ENCODE data around the gene SMURF2. TPM values are rescaled to one million over a fixed set of nuclear protein-coding genes. Genes with fewer than 3 reads are reported as not detected.

Gene SMURF2
- total RNA-seq, 1 experiment from 2014 or later = 8.0 TPM

- H3K36me3 ChIP-seq (ENCODE audit: insufficient read depth, low read length) = peaks cover 69% of the 10 kb centered on the region; the same call in 1 of the 2 replicates
- no peak overlapping the region for H3K4me2 ChIP-seq (ENCODE audit: low read depth, low read length, poor library complexity, severe bottlenecking)
- H3K9ac ChIP-seq (ENCODE audit: low read length) = no peak overlapping the region
- no peak for DNase-seq
- peaks cover 60% of the 10 kb centered on the region for H3K79me2 ChIP-seq (ENCODE audit: low read length)
- H3K9me2 ChIP-seq (replicated peaks; ENCODE audit: insufficient read depth, low read length) = no peaks in the 10 kb centered on the region
- peaks cover 24% of the 10 kb centered on the region for H3K4me1 ChIP-seq (ENCODE audit: low read length)
- no peaks in the 10 kb centered on the region for H4K20me1 ChIP-seq (ENCODE audit: insufficient read depth, low read depth, low read length)
- no peaks in the 10 kb centered on the region for H3K9me3 ChIP-seq (ENCODE audit: low read length)
- H3K4me3 ChIP-seq (ENCODE audit: low read length) = no peak overlapping the region
- H2AFZ ChIP-seq (ENCODE audit: low read length) = no peak overlapping the region
- no peaks in the 10 kb centered on the region for H3K27me3 ChIP-seq (ENCODE audit: low read length)
- H3K27ac ChIP-seq (ENCODE audit: low read length) = no peak overlapping the region
Observed at GRCh38 chr17:64515829-64516228, 146.3 kb downstream of the SMURF2 start.

- peak; percentile 49 for DNase-seq
Observed at GRCh38 chr17:64515419-64515818, 146.7 kb downstream of the SMURF2 start.

GRCh38 chr17:64509179-64509578 lies 152.9 kb downstream of the SMURF2 start:
- Histone ChIP-seq H3K36me3 (ENCODE audit: insufficient read depth, low read length) (peaks cover 47% of the 10 kb centered on the region), H4K20me1 (ENCODE audit: insufficient read depth, low read depth, low read length) (peaks cover 35% of the 10 kb centered on the region), H3K9me3 (ENCODE audit: low read length) (no peaks in the 10 kb centered on the region), H3K27me3 (ENCODE audit: low read length) (no peaks in the 10 kb centered on the region), H3K9me2 (replicated peaks; ENCODE audit: insufficient read depth, low read length) (no peaks in the 10 kb centered on the region), H3K4me2 (ENCODE audit: low read depth, low read length, poor library complexity, severe bottlenecking) (no peak overlapping the region), H3K9ac (ENCODE audit: low read length) (no peak overlapping the region), H3K27ac (ENCODE audit: low read length) (no peak overlapping the region), H3K79me2 (ENCODE audit: low read length) (peaks cover 72% of the 10 kb centered on the region), H3K4me1 (ENCODE audit: low read length) (peaks cover 28% of the 10 kb centered on the region), H2AFZ (ENCODE audit: low read length) (no peak overlapping the region), H3K4me3 (ENCODE audit: low read length) (no peak overlapping the region)
- DNase-seq = no peak

More at GRCh38 chr17:64515419-64515818, 146.7 kb downstream of the SMURF2 start:
- no peak overlapping the region for H3K4me2 ChIP-seq (ENCODE audit: low read depth, low read length, poor library complexity, severe bottlenecking)
- H3K9ac ChIP-seq (ENCODE audit: low read length) = no peak overlapping the region
- peaks cover 24% of the 10 kb centered on the region for H3K4me1 ChIP-seq (ENCODE audit: low read length)
- no peak overlapping the region for H3K4me3 ChIP-seq (ENCODE audit: low read length)
- H3K9me3 ChIP-seq (ENCODE audit: low read length) = no peaks in the 10 kb centered on the region
- peaks cover 60% of the 10 kb centered on the region for H3K79me2 ChIP-seq (ENCODE audit: low read length)
- no peaks in the 10 kb centered on the region for H4K20me1 ChIP-seq (ENCODE audit: insufficient read depth, low read depth, low read length)
- peaks cover 69% of the 10 kb centered on the region; the same call in 1 of the 2 replicates for H3K36me3 ChIP-seq (ENCODE audit: insufficient read depth, low read length)
- H3K27ac ChIP-seq (ENCODE audit: low read length) = no peak overlapping the region
- H3K27me3 ChIP-seq (ENCODE audit: low read length) = no peaks in the 10 kb centered on the region
- no peak overlapping the region for H2AFZ ChIP-seq (ENCODE audit: low read length)
- no peaks in the 10 kb centered on the region for H3K9me2 ChIP-seq (replicated peaks; ENCODE audit: insufficient read depth, low read length)

- H2AFZ ChIP-seq (ENCODE audit: low read length) = no peak overlapping the region
- H3K27me3 ChIP-seq (ENCODE audit: low read length) = no peaks in the 10 kb centered on the region
- H3K9me3 ChIP-seq (ENCODE audit: low read length) = no peaks in the 10 kb centered on the region
- peaks cover 28% of the 10 kb centered on the region for H3K4me1 ChIP-seq (ENCODE audit: low read length)
- peaks cover 40% of the 10 kb centered on the region for H4K20me1 ChIP-seq (ENCODE audit: insufficient read depth, low read depth, low read length)
- no peaks in the 10 kb centered on the region for H3K9me2 ChIP-seq (replicated peaks; ENCODE audit: insufficient read depth, low read length)
- H3K79me2 ChIP-seq (ENCODE audit: low read length) = peaks cover 72% of the 10 kb centered on the region
- peaks cover 48% of the 10 kb centered on the region for H3K36me3 ChIP-seq (ENCODE audit: insufficient read depth, low read length)
- no peak overlapping the region for H3K27ac ChIP-seq (ENCODE audit: low read length)
- H3K4me3 ChIP-seq (ENCODE audit: low read length) = peak overlapping the region; percentile 97; the same call in 1 of the 2 replicates
- no peak for DNase-seq
- H3K9ac ChIP-seq (ENCODE audit: low read length) = no peak overlapping the region
- peak overlapping the region; percentile 97 for H3K4me2 ChIP-seq (ENCODE audit: low read depth, low read length, poor library complexity, severe bottlenecking)
Observed at GRCh38 chr17:64508683-64509082, 153.4 kb downstream of the SMURF2 start.

- Histone ChIP-seq H3K9me3 (ENCODE audit: low read length) (no peaks in the 10 kb centered on the region), H3K27ac (ENCODE audit: low read length) (peak overlapping the region; percentile 94), H4K20me1 (ENCODE audit: insufficient read depth, low read depth, low read length) (peaks cover 53% of the 10 kb centered on the region), H3K27me3 (ENCODE audit: low read length) (no peaks in the 10 kb centered on the region), H3K9ac (ENCODE audit: low read length) (peak overlapping the region; percentile 100), H3K4me1 (ENCODE audit: low read length) (peaks cover 36% of the 10 kb centered on the region), H3K4me2 (ENCODE audit: low read depth, low read length, poor library complexity, severe bottlenecking) (peak overlapping the region; percentile 97), H2AFZ (ENCODE audit: low read length) (peak overlapping the region; percentile 49; the same call in 1 of the 2 replicates), H3K36me3 (ENCODE audit: insufficient read depth, low read length) (peaks cover 48% of the 10 kb centered on the region), H3K79me2 (ENCODE audit: low read length) (peaks cover 71% of the 10 kb centered on the region), H3K4me3 (ENCODE audit: low read length) (peak overlapping the region; percentile 97), H3K9me2 (replicated peaks; ENCODE audit: insufficient read depth, low read length) (no peaks in the 10 kb centered on the region)
- peak; percentile 86 for DNase-seq
Observed at GRCh38 chr17:64507413-64507782, 154.7 kb downstream of the SMURF2 start.

- peak; percentile 99 for DNase-seq
- Histone ChIP-seq H3K9me2 (replicated peaks; ENCODE audit: insufficient read depth, low read length) (no peaks in the 10 kb centered on the region), H4K20me1 (ENCODE audit: insufficient read depth, low read depth, low read length) (peaks cover 58% of the 10 kb centered on the region), H3K4me2 (ENCODE audit: low read depth, low read length, poor library complexity, severe bottlenecking) (peak within 1 kb of the TSS; percentile 97), H3K4me1 (ENCODE audit: low read length) (peaks cover 42% of the 10 kb centered on the region), H3K27ac (ENCODE audit: low read length) (peak within 1 kb of the TSS; percentile 94), H3K27me3 (ENCODE audit: low read length) (no peaks in the 10 kb centered on the region), H3K79me2 (ENCODE audit: low read length) (peaks cover 67% of the 10 kb centered on the region), H3K4me3 (ENCODE audit: low read length) (peak within 1 kb of the TSS; percentile 97), H3K36me3 (ENCODE audit: insufficient read depth, low read length) (peaks cover 50% of the 10 kb centered on the region), H3K9me3 (ENCODE audit: low read length) (no peaks in the 10 kb centered on the region), H3K9ac (ENCODE audit: low read length) (peak within 1 kb of the TSS; percentile 100), H2AFZ (ENCODE audit: low read length) (peak within 1 kb of the TSS; percentile 49)
Observed at GRCh38 chr17:64506576-64507412, 155.3 kb downstream of the SMURF2 start, which contains the start of gene CEP95. Gene CEP95, plus strand, starts transcription at chr17:64506977. Its CDS starts 121 bp downstream, at chr17:64507098.

- H4K20me1 ChIP-seq (ENCODE audit: insufficient read depth, low read depth, low read length) = peaks cover 63% of the 10 kb centered on the region
Observed at GRCh38 chr17:64506201-64506575, 155.9 kb downstream of the SMURF2 start, which contains the start of gene DDX5. Gene DDX5, minus strand, starts transcription at chr17:64506289. Its CDS starts 170 bp downstream, at chr17:64506119.

More at GRCh38 chr17:64506201-64506575, 155.9 kb downstream of the SMURF2 start, which contains the start of gene DDX5:
- Histone ChIP-seq H3K27me3 (ENCODE audit: low read length) (no peaks in the 10 kb centered on the region), H3K4me2 (ENCODE audit: low read depth, low read length, poor library complexity, severe bottlenecking) (peak within 1 kb of the TSS; percentile 97), H3K9ac (ENCODE audit: low read length) (peak within 1 kb of the TSS; percentile 100), H3K4me1 (ENCODE audit: low read length) (peaks cover 49% of the 10 kb centered on the region), H3K9me2 (replicated peaks; ENCODE audit: insufficient read depth, low read length) (no peaks in the 10 kb centered on the region), H3K27ac (ENCODE audit: low read length) (peak within 1 kb of the TSS; percentile 94), H3K9me3 (ENCODE audit: low read length) (no peaks in the 10 kb centered on the region), H2AFZ (ENCODE audit: low read length) (peak within 1 kb of the TSS; percentile 49), H3K36me3 (ENCODE audit: insufficient read depth, low read length) (peaks cover 55% of the 10 kb centered on the region), H3K4me3 (ENCODE audit: low read length) (peak within 1 kb of the TSS; percentile 97), H3K79me2 (ENCODE audit: low read length) (peaks cover 66% of the 10 kb centered on the region)
- DNase-seq = no peak

Data from Karpas-422 (cell line).